NCI-H1105 treated with DMSO at 0.1 percent for 48 hours (cell line): ENCODE data around the gene FIGN.
A peak's percentile ranks its signal among the peaks of the same experiment; 100 is the strongest.

ENCODE experiments used
- DNase-seq: peaks from one replicate; lab custom pipeline; 2025; lab: John Stamatoyannopoulos, UW

Gene FIGN

GRCh38 chr2:163612332-163612731, 123.5 kb downstream of the FIGN start:
- DNase-seq, result no peak

GRCh38 chr2:163611557-163611906, 124.3 kb downstream of the FIGN start:
- no peak for DNase-seq

- no peak for DNase-seq
Measured at GRCh38 chr2:163610817-163611556, 124.8 kb downstream of the FIGN start.

- DNase-seq, result no peak
Measured at GRCh38 chr2:163607630-163608029, 128.2 kb downstream of the FIGN start.

- DNase-seq, result no peak
Measured at GRCh38 chr2:163606878-163607277, 128.9 kb downstream of the FIGN start.

GRCh38 chr2:163605779-163606178, 130.0 kb downstream of the FIGN start:
- DNase-seq, result no peak

GRCh38 chr2:163604941-163605555, 130.8 kb downstream of the FIGN start:
- DNase-seq, result no peak

- no peak for DNase-seq
Measured at GRCh38 chr2:163602196-163602595, 133.6 kb downstream of the FIGN start.

GRCh38 chr2:163601377-163601776, 134.4 kb downstream of the FIGN start:
- DNase-seq, result no peak

- DNase-seq, result no peak
Measured at GRCh38 chr2:163600801-163601200, 135.0 kb downstream of the FIGN start.

- no peak for DNase-seq
Measured at GRCh38 chr2:163595028-163595427, 140.8 kb downstream of the FIGN start.

GRCh38 chr2:163594497-163594896, 141.3 kb downstream of the FIGN start:
- DNase-seq, result no peak

- DNase-seq, result peak; percentile 5
Measured at GRCh38 chr2:163593982-163594381, 141.8 kb downstream of the FIGN start.

- DNase-seq, result no peak
Measured at GRCh38 chr2:163592954-163593622, 142.7 kb downstream of the FIGN start.

- DNase-seq, result no peak
Measured at GRCh38 chr2:163591461-163591860, 144.3 kb downstream of the FIGN start.

- DNase-seq, result no peak
Measured at GRCh38 chr2:163580757-163581156, 155.1 kb downstream of the FIGN start.

- DNase-seq, result no peak
Measured at GRCh38 chr2:163574309-163574708, 161.5 kb downstream of the FIGN start.

- DNase-seq, result no peak
Measured at GRCh38 chr2:163573652-163574051, 162.2 kb downstream of the FIGN start.

- DNase-seq, result no peak
Measured at GRCh38 chr2:163572850-163573249, 163.0 kb downstream of the FIGN start.

- DNase-seq, result no peak
Measured at GRCh38 chr2:163571423-163572102, 164.2 kb downstream of the FIGN start.

- no peak for DNase-seq
Measured at GRCh38 chr2:163570391-163570790, 165.4 kb downstream of the FIGN start.

- no peak for DNase-seq
Measured at GRCh38 chr2:163565192-163565591, 170.6 kb downstream of the FIGN start.

- no peak for DNase-seq
Measured at GRCh38 chr2:163564236-163564635, 171.6 kb downstream of the FIGN start.
